Neural progenitor cell (in vitro differentiated cells): ENCODE data around the gene UBAP2L.
"Not testable (repeated sequence)": the region's sequence is repeated elsewhere in the genome, so short reads cannot be mapped to it uniquely, and the experiment has no call there.

ENCODE experiments used
- CTCF ChIP-seq: fragments of 200-600 bp; sonication (generic); IDR thresholded peaks from 2 replicates; pipeline ENCODE4 v1.5.1; 2017; ENCODE audit warnings: antibody characterized with exemption, mild to moderate bottlenecking
- EZH2phosphoT487 ChIP-seq: fragments of 200-600 bp; sonication (generic); IDR thresholded peaks from 2 replicates; pipeline ENCODE4 v1.6.1; 2017; ENCODE audit warnings: antibody characterized with exemption

GRCh38 chr1:154314226-154314625, 93.5 kb downstream of the UBAP2L start:
- TF ChIP-seq CTCF, EZH2phosphoT487: not testable (repeated sequence)
